ENCODE measurements around the gene DNAJA3. TPM values are rescaled to one million over a fixed set of nuclear protein-coding genes. Genes with fewer than 3 reads are reported as not detected.

Gene DNAJA3
- total RNA-seq, 1 donor = 8.4 TPM

- Histone ChIP-seq H3K27me3 (ENCODE audit: insufficient read depth, low read length) (no peaks in the 10 kb centered on the region), H3K9me3 (ENCODE audit: low read depth, low read length) (no peaks in the 10 kb centered on the region), H3K4me1 (ENCODE audit: insufficient read depth, low read length) (peaks cover 30% of the 10 kb centered on the region), H3K4me3 (ENCODE audit: low read length) (no peak overlapping the region)
Observed at GRCh38 chr16:4463522-4464163, 38.0 kb downstream of the DNAJA3 start.

GRCh38 chr16:4465977-4466779 is 40.5 kb downstream of the DNAJA3 start:
- Histone ChIP-seq H3K9me3 (ENCODE audit: low read depth, low read length) (no peaks in the 10 kb centered on the region), H3K27me3 (ENCODE audit: insufficient read depth, low read length) (no peaks in the 10 kb centered on the region), H3K4me1 (ENCODE audit: insufficient read depth, low read length) (peaks cover 15% of the 10 kb centered on the region), H3K4me3 (ENCODE audit: low read length) (no peak overlapping the region)

GRCh38 chr16:4467916-4468315 is 42.2 kb downstream of the DNAJA3 start:
- H3K4me1 ChIP-seq (ENCODE audit: insufficient read depth, low read length) = peaks cover 15% of the 10 kb centered on the region
- H3K4me3 ChIP-seq (ENCODE audit: low read length) = no peak overlapping the region
- H3K27me3 ChIP-seq (ENCODE audit: insufficient read depth, low read length) = no peaks in the 10 kb centered on the region
- no peaks in the 10 kb centered on the region for H3K9me3 ChIP-seq (ENCODE audit: low read depth, low read length)

- Histone ChIP-seq H3K27me3 (ENCODE audit: insufficient read depth, low read length) (no peaks in the 10 kb centered on the region), H3K9me3 (ENCODE audit: low read depth, low read length) (no peaks in the 10 kb centered on the region), H3K4me3 (ENCODE audit: low read length) (no peak overlapping the region), H3K4me1 (ENCODE audit: insufficient read depth, low read length) (peaks cover 20% of the 10 kb centered on the region)
Observed at GRCh38 chr16:4468972-4469371, 43.3 kb downstream of the DNAJA3 start.

- H3K27me3 ChIP-seq (ENCODE audit: insufficient read depth, low read length) = no peaks in the 10 kb centered on the region
- H3K4me3 ChIP-seq (ENCODE audit: low read length) = no peak overlapping the region
- H3K9me3 ChIP-seq (ENCODE audit: low read depth, low read length) = no peaks in the 10 kb centered on the region
- H3K4me1 ChIP-seq (ENCODE audit: insufficient read depth, low read length) = peaks cover 33% of the 10 kb centered on the region
Observed at GRCh38 chr16:4471869-4472268, 46.2 kb downstream of the DNAJA3 start.

GRCh38 chr16:4472880-4473279 is 47.2 kb downstream of the DNAJA3 start:
- Histone ChIP-seq H3K27me3 (ENCODE audit: insufficient read depth, low read length) (no peaks in the 10 kb centered on the region), H3K9me3 (ENCODE audit: low read depth, low read length) (no peaks in the 10 kb centered on the region), H3K4me1 (ENCODE audit: insufficient read depth, low read length) (peaks cover 38% of the 10 kb centered on the region), H3K4me3 (ENCODE audit: low read length) (no peak overlapping the region)

- Histone ChIP-seq H3K9me3 (ENCODE audit: low read depth, low read length) (no peaks in the 10 kb centered on the region), H3K4me3 (ENCODE audit: low read length) (peak within 1 kb of the TSS; percentile 49), H3K4me1 (ENCODE audit: insufficient read depth, low read length) (peaks cover 47% of the 10 kb centered on the region), H3K27me3 (ENCODE audit: insufficient read depth, low read length) (no peaks in the 10 kb centered on the region)
Observed at GRCh38 chr16:4474192-4474961, 48.7 kb downstream of the DNAJA3 start, which contains the start of gene NMRAL1. Gene NMRAL1, minus strand, starts transcription at chr16:4474625. Its CDS starts 493 bp downstream, at chr16:4474132.

- Histone ChIP-seq H3K27me3 (ENCODE audit: insufficient read depth, low read length) (no peaks in the 10 kb centered on the region), H3K9me3 (ENCODE audit: low read depth, low read length) (no peaks in the 10 kb centered on the region), H3K4me1 (ENCODE audit: insufficient read depth, low read length) (peaks cover 47% of the 10 kb centered on the region), H3K4me3 (ENCODE audit: low read length) (peak within 1 kb of the TSS; percentile 91)
Observed at GRCh38 chr16:4475880-4476788, 50.5 kb downstream of the DNAJA3 start, which contains the start of gene HMOX2. Gene HMOX2, plus strand, starts transcription at chr16:4476398. Its CDS starts 29,127 bp downstream, at chr16:4505525.

GRCh38 chr16:4477966-4478365 is 52.3 kb downstream of the DNAJA3 start:
- Histone ChIP-seq H3K9me3 (ENCODE audit: low read depth, low read length) (no peaks in the 10 kb centered on the region), H3K4me3 (ENCODE audit: low read length) (no peak overlapping the region), H3K27me3 (ENCODE audit: insufficient read depth, low read length) (no peaks in the 10 kb centered on the region), H3K4me1 (ENCODE audit: insufficient read depth, low read length) (peaks cover 47% of the 10 kb centered on the region)

- Histone ChIP-seq H3K9me3 (ENCODE audit: low read depth, low read length) (no peaks in the 10 kb centered on the region), H3K4me3 (ENCODE audit: low read length) (no peak overlapping the region), H3K27me3 (ENCODE audit: insufficient read depth, low read length) (no peaks in the 10 kb centered on the region), H3K4me1 (ENCODE audit: insufficient read depth, low read length) (peaks cover 21% of the 10 kb centered on the region)
Observed at GRCh38 chr16:4481526-4481925, 55.9 kb downstream of the DNAJA3 start.

- H3K9me3 ChIP-seq (ENCODE audit: low read depth, low read length) = no peaks in the 10 kb centered on the region
- no peaks in the 10 kb centered on the region for H3K27me3 ChIP-seq (ENCODE audit: insufficient read depth, low read length)
- H3K4me3 ChIP-seq (ENCODE audit: low read length) = no peak overlapping the region
- peaks cover 20% of the 10 kb centered on the region for H3K4me1 ChIP-seq (ENCODE audit: insufficient read depth, low read length)
Observed at GRCh38 chr16:4481963-4482362, 56.3 kb downstream of the DNAJA3 start.

- peaks cover 23% of the 10 kb centered on the region for H3K4me1 ChIP-seq (ENCODE audit: insufficient read depth, low read length)
- H3K9me3 ChIP-seq (ENCODE audit: low read depth, low read length) = no peaks in the 10 kb centered on the region
- no peak overlapping the region for H3K4me3 ChIP-seq (ENCODE audit: low read length)
- H3K27me3 ChIP-seq (ENCODE audit: insufficient read depth, low read length) = no peaks in the 10 kb centered on the region
Observed at GRCh38 chr16:4486126-4486893, 60.6 kb downstream of the DNAJA3 start.

GRCh38 chr16:4487955-4488498 is 62.4 kb downstream of the DNAJA3 start:
- Histone ChIP-seq H3K4me3 (ENCODE audit: low read length) (no peak overlapping the region), H3K9me3 (ENCODE audit: low read depth, low read length) (no peaks in the 10 kb centered on the region), H3K27me3 (ENCODE audit: insufficient read depth, low read length) (no peaks in the 10 kb centered on the region), H3K4me1 (ENCODE audit: insufficient read depth, low read length) (peaks cover 23% of the 10 kb centered on the region)
